ENCODE data around the gene WDR54. TPM values are rescaled to one million over a fixed set of nuclear protein-coding genes. Genes with fewer than 3 reads are reported as not detected.

Gene WDR54
- total and polyA plus RNA-seq, 10 of the 15 experiments (the other 5 are each of a cell fraction or from before 2014, with no cell fraction given): 38.2 to 116 (median 89.1) TPM

- TF ChIP-seq ZNF687 (IDR thresholded peaks at IDR 0.05) (no peak), ZBTB40 (IDR thresholded peaks at IDR 0.05; ENCODE audit: borderline replicate concordance) (no peak), POU2F2 (IDR thresholded peaks at IDR 0.05; ENCODE audit: borderline replicate concordance, low read depth, low read length) (no peak), BACH1 (IDR thresholded peaks at IDR 0.05; ENCODE audit: borderline replicate concordance) (no peak), EED (IDR thresholded peaks at IDR 0.05; ENCODE audit: low read depth) (no peak), CEBPB (IDR thresholded peaks at IDR 0.05; ENCODE audit: borderline replicate concordance in 1 of 2, low read depth in 2 of 2, low read length in 2 of 2) (no peak), POLR2AphosphoS5 (IDR thresholded peaks at IDR 0.05; ENCODE audit: low read length) (no peak), BHLHE40 (IDR thresholded peaks at IDR 0.05; ENCODE audit: borderline replicate concordance in 1 of 2, low read depth in 2 of 2, low read length in 1 of 2) (peak in 1 of 2 experiments; percentile 29; a peak in 1 of 4 replicates), RCOR1 (conservative IDR thresholded peaks at IDR 0.05; ENCODE audit: low read depth, low read length) (no peak), CHD2 (IDR thresholded peaks at IDR 0.05; ENCODE audit: borderline replicate concordance, low read depth, low read length) (no peak)
- TF ChIP-seq, protein P1, sequence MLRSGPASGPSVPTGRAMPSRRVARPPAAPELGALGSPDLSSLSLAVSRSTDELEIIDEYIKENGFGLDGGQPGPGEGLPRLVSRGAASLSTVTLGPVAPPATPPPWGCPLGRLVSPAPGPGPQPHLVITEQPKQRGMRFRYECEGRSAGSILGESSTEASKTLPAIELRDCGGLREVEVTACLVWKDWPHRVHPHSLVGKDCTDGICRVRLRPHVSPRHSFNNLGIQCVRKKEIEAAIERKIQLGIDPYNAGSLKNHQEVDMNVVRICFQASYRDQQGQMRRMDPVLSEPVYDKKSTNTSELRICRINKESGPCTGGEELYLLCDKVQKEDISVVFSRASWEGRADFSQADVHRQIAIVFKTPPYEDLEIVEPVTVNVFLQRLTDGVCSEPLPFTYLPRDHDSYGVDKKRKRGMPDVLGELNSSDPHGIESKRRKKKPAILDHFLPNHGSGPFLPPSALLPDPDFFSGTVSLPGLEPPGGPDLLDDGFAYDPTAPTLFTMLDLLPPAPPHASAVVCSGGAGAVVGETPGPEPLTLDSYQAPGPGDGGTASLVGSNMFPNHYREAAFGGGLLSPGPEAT (IDR thresholded peaks at IDR 0.05; ENCODE audit: low read depth): 0 out of 2 replicates have a peak, but pooled peaks have one; percentile 35
- TF ChIP-seq, protein P2, sequence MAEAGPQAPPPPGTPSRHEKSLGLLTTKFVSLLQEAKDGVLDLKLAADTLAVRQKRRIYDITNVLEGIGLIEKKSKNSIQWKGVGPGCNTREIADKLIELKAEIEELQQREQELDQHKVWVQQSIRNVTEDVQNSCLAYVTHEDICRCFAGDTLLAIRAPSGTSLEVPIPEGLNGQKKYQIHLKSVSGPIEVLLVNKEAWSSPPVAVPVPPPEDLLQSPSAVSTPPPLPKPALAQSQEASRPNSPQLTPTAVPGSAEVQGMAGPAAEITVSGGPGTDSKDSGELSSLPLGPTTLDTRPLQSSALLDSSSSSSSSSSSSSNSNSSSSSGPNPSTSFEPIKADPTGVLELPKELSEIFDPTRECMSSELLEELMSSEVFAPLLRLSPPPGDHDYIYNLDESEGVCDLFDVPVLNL (IDR thresholded peaks at IDR 0.05; ENCODE audit: low read depth, low read length): no peak
- TF ChIP-seq, protein P3, sequence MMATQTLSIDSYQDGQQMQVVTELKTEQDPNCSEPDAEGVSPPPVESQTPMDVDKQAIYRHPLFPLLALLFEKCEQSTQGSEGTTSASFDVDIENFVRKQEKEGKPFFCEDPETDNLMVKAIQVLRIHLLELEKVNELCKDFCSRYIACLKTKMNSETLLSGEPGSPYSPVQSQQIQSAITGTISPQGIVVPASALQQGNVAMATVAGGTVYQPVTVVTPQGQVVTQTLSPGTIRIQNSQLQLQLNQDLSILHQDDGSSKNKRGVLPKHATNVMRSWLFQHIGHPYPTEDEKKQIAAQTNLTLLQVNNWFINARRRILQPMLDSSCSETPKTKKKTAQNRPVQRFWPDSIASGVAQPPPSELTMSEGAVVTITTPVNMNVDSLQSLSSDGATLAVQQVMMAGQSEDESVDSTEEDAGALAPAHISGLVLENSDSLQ (IDR thresholded peaks at IDR 0.05): no peak
These were observed 41.4 kb upstream of the WDR54 start, which contains the start of gene DCTN1 (continued) for GRCh38 chr2:74379851-74380789.

Measured in GM12878 (cell line).